ENCODE data around the gene IKZF3.
"Not testable (repeated sequence)": the region's sequence is repeated elsewhere in the genome, so short reads cannot be mapped to it uniquely, and the experiment has no call there.

The IKZF3 gene

GRCh38 chr17:39755554-39756379 lies 108.3 kb downstream of the IKZF3 start:
- peak; percentile 42 to 46 for DNase-seq (ENCODE audit: low read depth in 2 of 2)

DNA sequence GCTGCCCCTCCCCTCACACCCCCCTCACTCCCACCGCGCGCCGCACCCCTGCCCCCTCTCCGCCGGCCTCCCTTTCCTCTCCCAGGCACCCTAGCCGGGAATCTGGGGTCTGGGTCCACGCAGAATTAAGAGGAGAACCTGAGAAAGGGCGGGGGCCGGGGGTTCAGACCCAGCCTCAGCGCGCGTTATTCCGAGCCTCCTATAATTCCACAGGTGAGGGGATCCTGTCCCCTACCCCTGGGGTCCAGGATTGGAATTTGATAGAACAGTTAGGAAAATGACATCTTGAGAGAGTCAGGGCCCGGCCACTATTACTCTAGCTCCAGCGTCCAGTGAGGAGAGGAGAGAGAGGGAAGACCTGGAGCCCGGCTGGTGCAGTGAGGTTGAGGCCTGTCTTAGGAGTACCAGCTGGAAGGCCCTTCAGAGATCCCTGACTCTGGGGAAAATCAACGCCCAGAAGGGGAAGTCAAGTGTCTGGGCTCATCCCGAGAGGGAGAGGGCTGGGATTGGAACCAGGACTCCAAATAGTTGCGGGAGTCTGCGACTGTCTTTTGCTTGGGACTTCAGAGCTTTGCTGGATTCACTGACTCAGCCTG lies 109.1 kb downstream of the IKZF3 start:
- DNase-seq (ENCODE audit: low read depth in 2 of 2): no peak

- DNase-seq (ENCODE audit: low read depth in 2 of 2): peak; percentile 86 to 93
These were observed 109.8 kb downstream of the IKZF3 start for GRCh38 chr17:39754161-39754957.

GRCh38 chr17:39753514-39754160 lies 110.5 kb downstream of the IKZF3 start:
- no peak for DNase-seq (ENCODE audit: low read depth in 2 of 2)

DNA sequence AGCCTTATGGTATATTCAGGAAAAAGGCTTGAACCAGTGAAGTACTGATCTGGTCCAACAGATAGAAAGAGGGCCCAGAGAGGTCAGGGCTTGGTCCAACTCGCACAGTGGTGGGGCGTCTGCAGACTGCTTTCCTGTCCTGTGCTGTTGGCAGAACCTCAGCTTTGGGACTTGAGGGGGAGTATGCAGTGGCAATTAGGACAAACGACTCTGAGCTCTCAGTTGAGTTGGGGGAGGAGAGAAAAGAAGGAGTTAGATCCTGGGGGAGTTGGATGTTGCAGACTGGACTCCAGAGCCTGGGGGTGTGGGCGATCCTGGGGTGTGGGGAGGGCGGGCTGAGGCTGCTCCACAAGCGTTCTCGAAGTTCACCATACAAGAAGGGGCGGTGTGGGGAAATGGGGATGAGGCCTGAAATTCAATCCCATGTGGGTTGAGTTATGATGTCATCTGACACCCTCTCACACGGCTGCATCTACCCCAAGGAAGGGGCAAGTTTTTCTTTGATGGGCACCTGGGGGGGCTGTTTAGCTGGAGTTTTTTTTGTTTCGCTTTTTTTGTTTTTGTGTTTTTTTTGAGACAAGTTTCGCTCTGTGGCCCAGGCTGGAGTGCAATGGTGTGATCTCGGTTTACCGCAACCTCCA lies 111.8 kb downstream of the IKZF3 start:
- DNase-seq (ENCODE audit: low read depth in 2 of 2): no peak

- DNase-seq (ENCODE audit: low read depth in 2 of 2): no peak
These were observed 112.5 kb downstream of the IKZF3 start for GRCh38 chr17:39751637-39752036.

GRCh38 chr17:39751016-39751543 lies 113.0 kb downstream of the IKZF3 start:
- no peak for DNase-seq (ENCODE audit: low read depth in 2 of 2)

DNA sequence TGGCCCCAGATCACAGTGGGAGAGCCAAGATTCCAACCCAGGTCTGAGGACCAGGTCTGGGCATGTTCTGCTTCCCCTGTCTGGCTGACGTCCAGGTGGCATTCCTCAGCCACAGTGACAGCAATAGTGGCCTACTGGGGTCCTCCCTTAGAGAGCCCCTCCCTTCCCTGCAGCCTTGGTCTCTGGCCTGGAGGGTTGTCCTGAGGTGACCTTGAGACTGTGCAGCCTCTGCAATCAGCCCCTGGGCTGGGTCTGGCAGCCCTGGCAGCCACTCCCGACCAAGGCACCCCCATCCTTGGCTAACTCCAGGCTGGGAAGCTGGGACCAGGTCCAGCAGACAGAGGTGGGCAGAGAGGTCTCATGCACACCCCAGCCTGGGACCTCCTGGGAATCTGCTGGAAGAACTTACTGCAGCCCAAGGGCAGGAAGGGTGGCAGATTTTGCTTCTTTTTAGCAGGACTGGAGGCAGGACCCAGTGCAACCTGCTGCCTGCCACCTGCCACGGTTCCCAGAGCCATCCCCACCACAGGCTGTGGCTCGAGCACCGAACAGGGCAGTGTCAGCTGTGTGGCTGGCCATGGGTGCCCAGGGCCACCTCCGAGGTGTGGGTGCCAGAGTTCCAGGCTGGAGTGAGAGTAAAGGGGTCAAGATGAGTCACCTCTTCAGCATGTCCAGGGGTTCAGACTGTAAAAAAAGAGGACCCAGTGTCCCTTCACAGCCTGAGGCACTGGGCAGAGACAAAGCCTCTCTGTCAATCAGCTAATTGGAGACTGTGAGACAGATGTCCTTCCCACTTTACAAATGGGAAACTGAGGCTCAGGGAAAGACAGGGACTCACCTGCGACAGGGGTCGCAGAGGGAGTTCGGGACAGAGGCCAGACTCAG lies 113.7 kb downstream of the IKZF3 start:
- no peak for DNase-seq (ENCODE audit: low read depth in 2 of 2)

- not testable (repeated sequence) for DNase-seq (ENCODE audit: low read depth in 2 of 2)
These were observed 115.6 kb downstream of the IKZF3 start for GRCh38 chr17:39748444-39749034.

DNA sequence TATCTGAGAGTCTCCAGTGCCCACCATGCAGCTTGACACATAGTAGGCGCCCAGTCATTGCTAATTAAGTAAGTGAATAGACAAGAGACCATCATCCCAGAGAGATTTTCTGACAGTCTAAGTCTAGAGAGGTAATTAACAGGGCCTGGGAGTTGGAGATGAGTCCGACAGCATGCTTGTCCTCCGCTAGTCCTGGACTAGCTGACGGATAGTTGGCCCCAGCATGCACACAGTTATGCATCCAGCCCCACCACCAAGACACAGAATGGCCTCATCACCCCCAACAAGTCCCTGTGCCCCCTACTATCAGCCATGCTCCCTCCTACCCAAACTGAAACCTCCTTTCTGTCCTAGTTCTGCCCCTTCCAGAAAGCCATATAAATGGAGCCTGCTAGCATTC lies 116.4 kb downstream of the IKZF3 start:
- no peak for DNase-seq (ENCODE audit: low read depth in 2 of 2)

- no peak for DNase-seq (ENCODE audit: low read depth in 2 of 2)
These were observed 118.0 kb downstream of the IKZF3 start for GRCh38 chr17:39746145-39746461.

DNA sequence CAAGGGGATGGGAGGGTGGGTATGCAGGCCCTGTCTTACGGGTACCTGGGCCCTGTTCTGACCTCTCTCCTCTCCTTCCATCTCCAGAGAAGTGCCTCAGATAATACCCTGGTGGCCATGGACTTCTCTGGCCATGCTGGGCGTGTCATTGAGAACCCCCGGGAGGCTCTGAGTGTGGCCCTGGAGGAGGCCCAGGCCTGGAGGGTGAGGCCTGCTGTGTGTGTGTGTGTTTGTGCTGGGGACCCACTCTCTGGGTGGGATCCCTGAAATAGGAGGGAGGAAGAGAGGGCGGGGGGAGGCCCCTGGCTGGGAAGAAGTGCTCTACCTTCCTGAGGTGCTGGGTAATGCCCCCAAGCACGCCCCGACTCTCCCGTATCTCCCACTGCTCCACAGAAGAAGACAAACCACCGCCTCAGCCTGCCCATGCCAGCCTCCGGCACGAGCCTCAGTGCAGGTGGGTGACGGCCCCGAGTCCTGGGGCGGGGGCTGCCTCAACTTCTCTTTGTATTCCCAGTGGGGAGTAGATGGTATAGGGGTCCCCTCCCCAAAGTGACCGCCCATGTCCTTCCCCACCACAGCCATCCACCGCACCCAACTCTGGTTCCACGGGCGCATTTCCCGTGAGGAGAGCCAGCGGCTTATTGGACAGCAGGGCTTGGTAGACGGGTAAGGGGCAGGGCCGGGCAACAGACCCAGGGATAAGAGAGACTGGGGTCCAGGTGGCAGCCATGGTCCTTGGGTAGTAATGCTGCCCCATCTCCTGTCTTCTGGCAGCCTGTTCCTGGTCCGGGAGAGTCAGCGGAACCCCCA lies 118.6 kb downstream of the IKZF3 start:
- DNase-seq (ENCODE audit: low read depth in 2 of 2): no peak

GRCh38 chr17:39744836-39745215 lies 119.3 kb downstream of the IKZF3 start:
- no peak for DNase-seq (ENCODE audit: low read depth in 2 of 2)

DNA sequence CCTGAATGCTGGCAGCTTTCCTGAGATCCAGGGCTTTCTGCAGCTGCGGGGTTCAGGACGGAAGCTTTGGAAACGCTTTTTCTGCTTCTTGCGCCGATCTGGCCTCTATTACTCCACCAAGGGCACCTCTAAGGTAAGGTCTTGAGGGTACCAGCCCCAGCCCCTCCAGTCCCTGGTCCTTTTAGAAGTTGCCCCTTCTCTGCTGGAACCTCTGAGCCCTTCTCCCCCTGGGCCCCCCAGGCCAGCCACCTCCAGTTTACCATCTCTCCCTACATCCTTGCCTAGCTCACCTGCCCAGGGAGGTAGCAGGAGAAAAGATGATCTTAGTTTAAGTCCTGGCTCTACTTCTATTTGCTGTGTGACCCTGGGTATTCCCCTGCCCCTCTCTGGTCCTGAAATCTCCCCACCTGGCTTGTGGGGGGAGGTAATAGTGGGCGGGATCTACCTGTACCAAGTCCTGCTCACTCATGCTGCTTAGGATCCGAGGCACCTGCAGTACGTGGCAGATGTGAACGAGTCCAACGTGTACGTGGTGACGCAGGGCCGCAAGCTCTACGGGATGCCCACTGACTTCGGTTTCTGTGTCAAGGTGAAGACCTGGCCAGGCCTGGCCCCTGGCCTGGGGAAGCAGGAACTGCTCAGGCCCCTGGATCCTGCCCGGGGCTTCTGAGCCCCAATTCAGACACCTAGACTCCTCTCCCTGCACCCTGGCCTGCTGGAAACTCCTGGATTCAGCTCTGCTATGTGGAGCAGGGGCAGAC lies 119.9 kb downstream of the IKZF3 start:
- DNase-seq (ENCODE audit: low read depth in 2 of 2): no peak

- no peak for DNase-seq (ENCODE audit: low read depth in 2 of 2)
These were observed 121.2 kb downstream of the IKZF3 start for GRCh38 chr17:39742856-39743436.

DNA sequence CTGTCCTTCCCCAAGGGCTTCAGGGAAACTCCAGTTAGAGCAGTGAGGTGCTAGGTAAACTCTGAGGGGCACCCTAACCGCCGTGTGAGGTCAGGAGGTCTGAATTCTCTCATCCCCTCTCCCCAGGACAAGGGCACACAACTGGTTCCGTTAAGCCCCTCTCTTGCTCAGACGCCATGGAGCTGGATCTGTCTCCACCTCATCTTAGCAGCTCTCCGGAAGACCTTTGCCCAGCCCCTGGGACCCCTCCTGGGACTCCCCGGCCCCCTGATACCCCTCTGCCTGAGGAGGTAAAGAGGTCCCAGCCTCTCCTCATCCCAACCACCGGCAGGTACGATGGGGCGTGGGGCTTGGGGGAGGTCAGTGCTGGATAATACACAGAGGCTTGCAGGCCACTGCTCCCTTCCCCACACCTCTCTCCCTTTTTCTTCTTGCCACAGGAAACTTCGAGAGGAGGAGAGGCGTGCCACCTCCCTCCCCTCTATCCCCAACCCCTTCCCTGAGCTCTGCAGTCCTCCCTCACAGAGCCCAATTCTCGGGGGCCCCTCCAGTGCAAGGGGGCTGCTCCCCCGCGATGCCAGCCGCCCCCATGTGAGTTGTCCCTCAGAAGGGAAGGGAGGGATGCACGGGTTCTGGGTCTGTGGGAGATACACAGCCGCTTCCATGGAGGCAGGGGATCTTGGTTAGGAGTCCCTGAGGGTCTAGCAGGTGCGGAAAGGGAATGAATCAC lies 121.8 kb downstream of the IKZF3 start:
- no peak for DNase-seq (ENCODE audit: low read depth in 2 of 2)

DNA sequence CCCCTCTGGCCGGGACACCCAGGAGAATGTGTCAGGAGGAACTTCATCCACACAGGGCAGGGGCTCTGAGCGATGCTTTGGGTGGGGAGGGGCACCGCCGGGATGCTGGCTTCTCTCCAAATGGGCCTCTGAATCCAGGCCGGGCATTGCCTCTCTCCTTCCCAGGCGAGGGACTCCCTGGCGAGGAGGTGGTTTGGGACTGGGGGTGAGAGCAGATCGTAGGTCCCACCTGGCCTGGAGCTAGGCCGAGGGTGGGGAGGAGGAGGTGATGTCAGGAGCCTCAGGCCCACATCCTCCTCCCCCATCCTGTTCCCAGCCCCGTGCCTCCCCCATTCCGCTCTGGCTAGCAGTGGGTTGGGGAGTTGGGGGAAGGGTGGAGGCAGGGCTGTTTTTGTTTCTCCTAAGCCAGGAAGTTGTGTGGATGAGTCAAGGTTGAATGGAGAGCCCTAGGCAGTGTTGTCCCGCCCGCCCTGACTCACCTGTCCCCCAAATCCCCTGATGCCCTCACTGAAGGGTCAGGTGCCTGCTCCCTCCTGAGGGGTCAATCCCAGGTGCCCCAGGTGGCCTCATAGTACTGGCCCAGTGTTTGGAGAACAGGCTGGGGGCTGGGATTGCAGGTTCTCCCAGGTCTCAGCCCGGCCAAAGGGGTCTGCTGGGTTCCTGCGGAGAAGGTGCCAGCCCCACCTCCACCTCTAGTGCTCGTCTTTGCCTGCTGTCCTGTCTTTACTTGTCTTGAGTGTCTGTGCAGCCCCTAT lies 123.6 kb downstream of the IKZF3 start:
- DNase-seq (ENCODE audit: low read depth in 2 of 2): no peak
